Heart left ventricle (tissue), 13 donors: ENCODE data around the gene DAPP1.

Experiments used
- CTCF ChIP-seq, 12 donors: fragments of 200-600 bp; sonication (generic) in 4 of 12; IDR thresholded peaks; one replicate each; pipeline versions ENCODE4 v1.5.0 to v1.8.0; 2018 to 2022; ENCODE audit warnings: antibody characterized with exemption in 12 of 12, mild to moderate bottlenecking in 5 of 12
- POLR2A ChIP-seq, 2 donors: fragments of 450-650 bp; IDR thresholded peaks; one replicate each; pipeline ENCODE4 v1.6.1; 2017; ENCODE audit warnings: antibody characterized with exemption in 2 of 2, mild to moderate bottlenecking in 2 of 2, moderate library complexity in 2 of 2
- donor health status: ischemic (EF 13 %, LVEDD 7.1; RV severe dilation, severe dysfunction).
- donor health status: DM: no; HTN: yes; CAD: no.
- donor health status: DM: no; HTN: no; CAD: no.
- donor health status: ischemic (EF 25% LVEDD 6.9; RV normal size, moderate dysfunction).
- donor health status: ischemic (EF 25% LVEDD 5.7; RV mildly dilated, moderate dysfunction).
- donor health status: ischemic (EF 35%, LVEDD 5.7; RV mildly dilated, moderate dysfunction).
- donor health status: nonischemic (EF 11% LVEDD 7.7; RV severe dilation, severe dysfunction).
- donor health status: DM: yes; HTN: yes; CAD: no.
- donor health status: PGD.
- donor health status: ischemic (EF 29% LVEDD 5.4; RV normal size, mild dysfunction).
- donor health status: nonischemic (EF 23%, LVEDD 6.1; RV moderate dilation, normal function).

DNA sequence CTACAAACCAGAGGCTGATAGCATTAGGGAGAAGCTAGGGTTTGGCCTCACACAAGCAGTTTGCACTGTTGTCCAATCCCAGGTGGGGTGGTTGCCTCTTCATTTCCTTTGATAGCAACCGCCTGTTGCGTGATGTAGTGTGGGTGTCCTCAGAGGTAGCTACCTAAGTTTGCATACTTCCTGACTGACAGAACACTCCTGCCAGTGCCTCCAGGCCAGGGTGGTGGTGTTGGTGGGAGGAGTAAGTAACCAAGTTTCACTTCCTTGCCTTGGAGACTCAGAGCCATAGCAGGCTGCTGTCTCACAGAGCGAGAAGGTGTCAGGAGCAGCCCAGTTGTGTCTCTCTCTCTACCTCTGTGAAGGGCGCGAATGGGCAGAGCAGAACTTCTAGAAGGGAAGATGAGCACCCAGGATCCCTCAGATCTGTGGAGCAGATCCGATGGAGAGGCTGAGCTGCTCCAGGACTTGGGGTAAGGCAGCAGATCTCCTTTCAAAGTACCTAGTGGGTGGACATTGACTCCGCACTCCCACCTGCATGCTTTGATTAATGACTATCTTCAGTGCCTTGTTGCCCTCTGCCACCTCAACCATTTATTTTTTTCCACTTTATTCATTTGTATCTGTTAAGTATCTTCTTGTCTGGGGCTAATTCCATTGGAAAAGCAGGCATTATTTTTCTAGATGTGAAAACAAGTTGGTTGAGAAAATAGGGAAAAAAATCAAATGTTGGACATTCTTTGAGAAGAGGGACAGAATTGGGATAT lies at the start of gene DAPP1:
- no peak for TF ChIP-seq POLR2A (IDR thresholded peaks at IDR 0.05)
- no peak for TF ChIP-seq CTCF (IDR thresholded peaks at IDR 0.05)
